HepG2 (cell line): ENCODE results near the gene GFAP. TPM values are rescaled to one million over a fixed set of nuclear protein-coding genes. Genes with fewer than 3 reads are reported as not detected.

ENCODE experiments used
- ATAC-seq: fragments of 200-7000 bp; cut with Tn5 transposase; 3 replicates; pipeline ENCODE4 v1.9.1; 2020; ENCODE audit warnings: mild to moderate bottlenecking, moderate library complexity
- BruUV-seq: library from RNA; stranded (reverse); fragments of 400-500 nt; replicated peaks from 2 replicates; lab custom pipeline; 2021; lab: Mats Ljungman, UMichigan
- CTCF ChIA-PET: fragments of 300-600 bp; formaldehyde crosslinking; extraction: SDS; loops from one replicate; lab custom pipeline; 2021; ENCODE audit warnings: low total read pairs, inconsistent platforms, low intra/inter-chr PET ratio; lab: Yijun Ruan, JAX
- POLR2A ChIA-PET: fragments of 350-600 bp; sonication (Branson Sonifier 250); formaldehyde crosslinking; loops from one replicate; lab custom pipeline; 2020; ENCODE audit warnings: antibody characterized with exemption, inconsistent platforms; lab: Yijun Ruan, JAX
- DNase-seq: peaks from one replicate; pipeline ENCODE4 v3.0.0-alpha.2; 2015; ENCODE audit warnings: low spot score
- FAIRE-seq: peaks from 3 replicates; lab custom pipeline; 2011; peaks lifted over from hg19 to GRCh38; lab: Jason Lieb, UNC
- H2AFZ ChIP-seq: one replicate; pipeline ENCODE4 v1.6.1; 2011; ENCODE audit warnings: low read length, inconsistent platforms
- H3K27ac ChIP-seq: fragments of 300-600 bp; 3 replicates; pipeline ENCODE4 v1.8.0; 2011; ENCODE audit warnings: mixed run types, mild to moderate bottlenecking, mixed read lengths, low read length, inconsistent platforms; ENCODE audit not compliant: insufficient read depth; ENCODE audit errors: extremely low read length
- H3K27me3 ChIP-seq, 2 experiments: fragments of 200-600 bp in 1 of 2; 2 replicates in 1 of 2; 3 replicates in 1 of 2; pipeline versions ENCODE4 v1.6.0 to v1.8.0; 2011; ENCODE audit warnings: low read length in 2 of 2, mild to moderate bottlenecking in 2 of 2, moderate library complexity in 2 of 2, inconsistent platforms in 1 of 2; ENCODE audit not compliant: insufficient read depth in 2 of 2, control insufficient read depth in 1 of 2
- H3K36me3 ChIP-seq, 2 experiments: fragments of 200-600 bp in 1 of 2; replicated peaks in 1 of 2; 2 replicates in 1 of 2; 3 replicates in 1 of 2; pipeline versions ENCODE4 v1.5.1 to v1.8.0; 2011; ENCODE audit warnings: low read length in 2 of 2, inconsistent platforms in 1 of 2; ENCODE audit not compliant: insufficient read depth in 2 of 2, control insufficient read depth in 1 of 2
- H3K4me1 ChIP-seq: 2 replicates; pipeline ENCODE4 v1.5.1; 2012; ENCODE audit warnings: low read length, inconsistent platforms; ENCODE audit not compliant: insufficient read depth
- H3K4me2 ChIP-seq: 2 replicates; pipeline ENCODE4 v1.6.0; 2011; ENCODE audit warnings: low read depth, low read length, inconsistent platforms
- H3K4me3 ChIP-seq, 3 experiments: fragments of 200-600 bp in 1 of 3; sonication (generic), shearing (Covaris generic) in 1 of 3; replicated peaks in 1 of 3; 2 replicates each; pipeline ENCODE4 v1.5.1; 2011 to 2016; ENCODE audit warnings: low read length in 3 of 3, inconsistent platforms in 2 of 3, low read depth in 2 of 3, mild to moderate bottlenecking in 2 of 3, control low read depth in 1 of 3, mixed read lengths in 1 of 3; ENCODE audit not compliant: insufficient read depth in 1 of 3
- H3K79me2 ChIP-seq: one replicate; pipeline ENCODE4 v1.6.1; 2011; ENCODE audit warnings: low read length, inconsistent platforms; ENCODE audit not compliant: insufficient read depth
- H3K9ac ChIP-seq: 2 replicates; pipeline ENCODE4 v1.6.0; 2011; ENCODE audit warnings: mild to moderate bottlenecking, low read depth, low read length, inconsistent platforms; ENCODE audit not compliant: insufficient read depth
- H3K9me3 ChIP-seq: 2 replicates; pipeline ENCODE4 v1.5.1; 2012; ENCODE audit warnings: mild to moderate bottlenecking, low read length
- H4K20me1 ChIP-seq: 2 replicates; pipeline ENCODE4 v1.6.0; 2011; ENCODE audit warnings: inconsistent platforms, mild to moderate bottlenecking, low read length, moderate library complexity; ENCODE audit not compliant: insufficient read depth
- ATF7 ChIP-seq, 2 experiments: fragments of 450-650 bp in 1 of 2; sonication (generic) in 1 of 2; formaldehyde crosslinking in 1 of 2; IDR thresholded peaks; 2 replicates each; pipeline versions ENCODE4 v1.4.0 to v1.6.1; 2016 to 2020; ENCODE audit warnings: antibody characterized with exemption in 1 of 2, mild to moderate bottlenecking in 1 of 2, missing genetic modification reagents in 1 of 2
- CCDC6 ChIP-seq: sonication (generic); formaldehyde crosslinking; IDR thresholded peaks from 2 replicates; pipeline ENCODE4 v1.8.1; 2022; ENCODE audit warnings: mild to moderate bottlenecking, missing genetic modification reagents, moderate library complexity
- FOXO4 ChIP-seq: sonication (generic); formaldehyde crosslinking; conservative IDR thresholded peaks from 2 replicates; pipeline ENCODE4 v1.8.1; 2023; ENCODE audit warnings: missing genetic modification reagents
- GFI1 ChIP-seq: sonication (generic); formaldehyde crosslinking; IDR thresholded peaks from 2 replicates; pipeline ENCODE4 v1.5.0; 2020; ENCODE audit warnings: missing genetic modification reagents, mild to moderate bottlenecking, borderline replicate concordance
- GTF3A ChIP-seq: sonication (generic); formaldehyde crosslinking; conservative IDR thresholded peaks from 2 replicates; pipeline ENCODE4 v1.4.0; 2020; ENCODE audit warnings: mild to moderate bottlenecking, missing genetic modification reagents
- MYC ChIP-seq: sonication (generic); formaldehyde crosslinking; IDR thresholded peaks from 2 replicates; pipeline ENCODE4 v1.9.0; 2021; ENCODE audit warnings: missing genetic modification reagents, borderline replicate concordance
- ZFP91 ChIP-seq: sonication (generic); formaldehyde crosslinking; IDR thresholded peaks from 2 replicates; pipeline ENCODE4 v1.9.0; 2022; ENCODE audit warnings: missing genetic modification reagents, mild to moderate bottlenecking, borderline replicate concordance
- ZNF383 ChIP-seq: sonication (generic); formaldehyde crosslinking; IDR thresholded peaks from 2 replicates; pipeline ENCODE4 v1.4.0; 2020; ENCODE audit warnings: missing genetic modification reagents, mild to moderate bottlenecking, borderline replicate concordance
- ZNF777 ChIP-seq: sonication (generic); formaldehyde crosslinking; IDR thresholded peaks from 2 replicates; pipeline ENCODE4 v1.4.0; 2020; ENCODE audit warnings: missing genetic modification reagents
- WGBS: methylation state at CpG from one replicate; pipeline ENCODE4 v1.1.6; 2017; ENCODE audit warnings: low lambda C conversion rate; 5-methylcytosine and 5-hydroxymethylcytosine counted together
- in situ Hi-C: cut with HindIII; loops from 2 replicates; pipeline ENCODE4 v1.10.0; 2017; ENCODE audit warnings: low pct_unique_long_range_greater_than_20kb; ENCODE audit not compliant: extremely low pct_ligation_motif_present
- intact Hi-C: fragments of 100-400 bp; cut with micrococcal nuclease; formaldehyde crosslinking; loops from one replicate; pipeline ENCODE4 v1.10.0; 2022; ENCODE audit not compliant: unreplicated experiment
- polyA plus RNA-seq, 8 experiments: library from polyadenylated mRNA; depleted of rRNA in 3 of 8; stranded (reverse) in 7 of 8; unstranded in 1 of 8; fragments of >200 nt; fragmentation: Illumina TruSeq in 4 of 8; extraction: Trizol in 4 of 8; gene quantifications; 2 replicates each; pipeline versions ENCODE4 v1.2.1 to v1.2.3, GENCODE V29; 2011 to 2016; ENCODE audit warnings: low read depth in 4 of 8, missing spikeins in 1 of 8, mixed read lengths in 1 of 8; ENCODE audit not compliant: insufficient read depth in 1 of 8
- total RNA-seq, 5 experiments: library from RNA; depleted of rRNA; stranded (reverse); fragments of >200 nt; fragmentation: Illumina TruSeq; extraction: Trizol; gene quantifications; 2 replicates each; pipeline ENCODE4 v1.2.3, GENCODE V29; 2016; ENCODE audit warnings: low read depth in 1 of 5
- TF ChIP-seq, protein P1 (sequence below): sonication (generic); formaldehyde crosslinking; IDR thresholded peaks from 2 replicates; pipeline ENCODE4 v1.5.0; 2020; ENCODE audit warnings: mild to moderate bottlenecking, missing genetic modification reagents

The GFAP gene
- total and polyA plus RNA-seq, 2 of the 13 experiments (the other 11 are each of a cell fraction or from before 2014, with no cell fraction given) = 0.11 to 0.29 TPM

DNA sequence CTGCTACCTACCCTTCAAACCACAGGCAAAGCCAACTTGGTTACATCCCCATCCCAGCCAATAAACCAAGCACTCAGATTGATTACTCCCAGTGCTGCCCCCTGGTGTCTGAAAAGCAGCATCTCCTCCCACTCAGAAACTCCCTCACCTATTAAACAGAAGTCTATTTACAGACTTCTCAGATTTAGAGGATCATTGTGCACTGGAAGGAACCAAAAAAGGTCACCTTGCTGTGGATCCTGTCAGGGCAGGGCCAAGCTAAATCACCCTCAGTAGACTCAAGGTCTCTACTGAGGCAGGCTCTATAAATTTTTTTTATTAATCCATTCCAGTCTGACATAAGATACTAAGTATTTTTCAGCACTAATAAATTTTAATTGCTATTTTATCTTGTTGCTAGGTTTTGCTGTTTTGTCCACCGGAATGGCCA, 50.1 kb downstream of the GFAP start (continued):
- no peak for TF ChIP-seq FOXO4 (CRISPR knock-in tag)
- TF ChIP-seq GTF3A (CRISPR knock-in tag) = no peak

- Histone ChIP-seq H3K4me1 (peaks cover 36% of the 10 kb centered on the region), H3K4me3 (no peak overlapping the region), H3K27me3 (no peaks in the 10 kb centered on the region), H3K9ac (no peak overlapping the region), H4K20me1 (0 out of 2 replicates have a peak, but pooled peaks cover 4% of the 10 kb centered on the region), H3K4me2 (no peak overlapping the region), H3K9me3 (no peaks in the 10 kb centered on the region), H3K27ac (no peak overlapping the region), H2AFZ (no peak overlapping the region), H3K79me2 (no peaks in the 10 kb centered on the region), H3K36me3 (peaks cover 42 to 80% of the 10 kb centered on the region in 2 experiments)
- in situ Hi-C loops (loop anchor here (5.0 kb wide), 1 partner anchor 88 kb away; no protein-coding TSS in a partner anchor), intact Hi-C loops (loop anchor here (1.0 kb wide), 2 partner anchors 86 to 90 kb away; no protein-coding TSS in a partner anchor)
- WGBS = 69% methylated on average over 10 of the region's 10 CpGs
- TF ChIP-seq CCDC6 (CRISPR knock-in tag) (no peak), ZNF383 (no peak), ATF7 (IDR thresholded peaks at IDR 0.05) (no peak), ATF7 (CRISPR knock-in tag; IDR thresholded peaks at IDR 0.05) (peak; percentile 54; the same call in 1 of the 2 replicates), MYC (CRISPR knock-in tag) (0 out of 2 replicates have a peak, but pooled peaks have one; percentile 21), GFI1 (CRISPR knock-in tag) (0 out of 2 replicates have a peak, but pooled peaks have one; percentile 36), ZNF777 (CRISPR knock-in tag) (0 out of 2 replicates have a peak, but pooled peaks have one; percentile 12), ZFP91 (CRISPR knock-in tag) (0 out of 2 replicates have a peak, but pooled peaks have one; percentile 30)
- TF ChIP-seq, protein P1, sequence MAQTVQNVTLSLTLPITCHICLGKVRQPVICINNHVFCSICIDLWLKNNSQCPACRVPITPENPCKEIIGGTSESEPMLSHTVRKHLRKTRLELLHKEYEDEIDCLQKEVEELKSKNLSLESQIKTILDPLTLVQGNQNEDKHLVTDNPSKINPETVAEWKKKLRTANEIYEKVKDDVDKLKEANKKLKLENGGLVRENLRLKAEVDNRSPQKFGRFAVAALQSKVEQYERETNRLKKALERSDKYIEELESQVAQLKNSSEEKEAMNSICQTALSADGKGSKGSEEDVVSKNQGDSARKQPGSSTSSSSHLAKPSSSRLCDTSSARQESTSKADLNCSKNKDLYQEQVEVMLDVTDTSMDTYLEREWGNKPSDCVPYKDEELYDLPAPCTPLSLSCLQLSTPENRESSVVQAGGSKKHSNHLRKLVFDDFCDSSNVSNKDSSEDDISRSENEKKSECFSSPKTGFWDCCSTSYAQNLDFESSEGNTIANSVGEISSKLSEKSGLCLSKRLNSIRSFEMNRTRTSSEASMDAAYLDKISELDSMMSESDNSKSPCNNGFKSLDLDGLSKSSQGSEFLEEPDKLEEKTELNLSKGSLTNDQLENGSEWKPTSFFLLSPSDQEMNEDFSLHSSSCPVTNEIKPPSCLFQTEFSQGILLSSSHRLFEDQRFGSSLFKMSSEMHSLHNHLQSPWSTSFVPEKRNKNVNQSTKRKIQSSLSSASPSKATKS (CRISPR knock-in tag) = no peak
- FAIRE-seq (no peak), ATAC-seq (no peak), DNase-seq (no peak)
- ChIA-PET POLR2A (no interaction called here), CTCF (interaction anchor here (1.2 to 3.8 kb wide), 5 partner anchors 83 to 331 kb away, joined by 3 to 66 read pairs (median 6); no protein-coding TSS in a partner anchor)
- BruUV-seq = no TSS peak
These were observed 50.5 kb downstream of the GFAP start for GRCh38 chr17:44864831-44865230.
